CD4-positive, CD25-positive, alpha-beta regulatory T cell (primary cell): ENCODE measurements around the gene ADAP1. TPM values are rescaled to one million over a fixed set of nuclear protein-coding genes. Genes with fewer than 3 reads are reported as not detected.

Experiments
- ATAC-seq, 2 donors: fragments of 150-1000 bp; cut with Tn5 transposase; one replicate each; pipeline ENCODE4 v1.10.0; 2021; ENCODE audit warnings: low read depth in 2 of 2, moderate number of reproducible peaks in 2 of 2, moderate library complexity in 1 of 2
- DNase-seq, 3 donors: peaks; one replicate each; pipeline versions ENCODE4 v3.0.0 to v3.0.0-alpha.2; 2012 to 2022; ENCODE audit warnings: mixed read lengths in 1 of 3
- H3K27ac ChIP-seq: one replicate; pipeline ENCODE4 v1.7.0; 2013; ENCODE audit warnings: mild to moderate bottlenecking, low read length; ENCODE audit not compliant: insufficient read depth, poor library complexity, severe bottlenecking
- H3K27me3 ChIP-seq: one replicate; pipeline ENCODE4 v1.7.0; 2013; ENCODE audit warnings: low read length; ENCODE audit not compliant: control insufficient read depth, insufficient read depth
- H3K36me3 ChIP-seq: one replicate; pipeline ENCODE4 v1.7.0; 2013; ENCODE audit warnings: mild to moderate bottlenecking, low read length, moderate library complexity; ENCODE audit not compliant: control insufficient read depth, insufficient read depth
- H3K4me1 ChIP-seq: 2 replicates; pipeline ENCODE4 v1.7.0; 2013; ENCODE audit warnings: mild to moderate bottlenecking, low read length; ENCODE audit not compliant: insufficient read depth, control insufficient read depth, poor library complexity, severe bottlenecking
- H3K4me3 ChIP-seq: one replicate; pipeline ENCODE4 v1.7.0; 2013; ENCODE audit warnings: low read depth, mild to moderate bottlenecking, low read length, moderate library complexity
- H3K9me3 ChIP-seq, 2 experiments: 1 replicate in 1 of 2; 2 replicates in 1 of 2; pipeline ENCODE4 v1.7.0; 2013; ENCODE audit warnings: low read length in 2 of 2, mild to moderate bottlenecking in 1 of 2, moderate library complexity in 1 of 2; ENCODE audit not compliant: control insufficient read depth in 2 of 2
- H3K27ac Mint-ChIP-seq, 3 donors: one replicate each; pipeline ENCODE4 v1.8.0; 2020 to 2022; ENCODE audit warnings: mild to moderate bottlenecking in 3 of 3, mixed read lengths in 3 of 3, moderate library complexity in 2 of 3
- H3K27me3 Mint-ChIP-seq: one replicate; pipeline ENCODE4 v1.8.0; 2022; ENCODE audit warnings: mild to moderate bottlenecking, mixed read lengths
- H3K36me3 Mint-ChIP-seq: one replicate; pipeline ENCODE4 v1.8.0; 2020; ENCODE audit warnings: mixed read lengths
- H3K4me1 Mint-ChIP-seq, 4 donors: one replicate each; pipeline ENCODE4 v1.8.0; 2020 to 2022; ENCODE audit warnings: mixed read lengths in 4 of 4, mild to moderate bottlenecking in 1 of 4
- H3K4me3 Mint-ChIP-seq, 4 donors: one replicate each; pipeline ENCODE4 v1.8.0; 2020 to 2022; ENCODE audit warnings: mild to moderate bottlenecking in 4 of 4, mixed read lengths in 4 of 4, moderate library complexity in 3 of 4
- H3K9me3 Mint-ChIP-seq, 7 donors: one replicate each; pipeline ENCODE4 v1.8.0; 2020 to 2022; ENCODE audit warnings: mixed read lengths in 7 of 7, mild to moderate bottlenecking in 3 of 7, moderate library complexity in 2 of 7
- polyA plus RNA-seq, 4 donors: library from polyadenylated mRNA; unstranded; fragments of 300-500 nt; fragmentation: Illumina TruSeq; gene quantifications; one replicate each; pipeline ENCODE4 v1.2.3, GENCODE V29; 2021
- total RNA-seq: library from RNA; stranded (reverse); gene quantifications from one replicate; pipeline ENCODE4 v1.2.3, GENCODE V29; 2022

ADAP1 gene
- total and polyA plus RNA-seq, 5 donors from 2014 or later: 2.9 to 8.8 (median 5.5) TPM

GRCh38 chr7:915291-916218 lies 38.9 kb downstream of the ADAP1 start:
- Mint-ChIP-seq H3K4me1 (peaks cover 0 to 8% (median 0%) of the 10 kb centered on the region in 4 donors), H3K9me3 (no peaks in the 10 kb centered on the region), H3K4me3 (peak overlapping the region in 1 of 4 donors; percentile 72), H3K27me3 (peaks cover 5% of the 10 kb centered on the region), H3K27ac (no peak overlapping the region), H3K36me3 (no peaks in the 10 kb centered on the region)
- ATAC-seq: no peak
- no peak for DNase-seq
- H3K9me3 ChIP-seq: no peaks in the 10 kb centered on the region
- H3K27ac ChIP-seq: no peak overlapping the region
- no peaks in the 10 kb centered on the region for H3K36me3 ChIP-seq
- H3K4me3 ChIP-seq: no peak overlapping the region
- no peaks in the 10 kb centered on the region for H3K27me3 ChIP-seq
- H3K4me1 ChIP-seq: no peaks in the 10 kb centered on the region

GRCh38 chr7:914521-915194 lies 39.8 kb downstream of the ADAP1 start:
- no peaks in the 10 kb centered on the region for H3K36me3 Mint-ChIP-seq
- peaks cover 10% of the 10 kb centered on the region for H3K27me3 Mint-ChIP-seq
- no peak for DNase-seq

GRCh38 chr7:913736-914520 lies 40.6 kb downstream of the ADAP1 start:
- peak overlapping the region in 1 of 3 donors; percentile 33 for H3K27ac Mint-ChIP-seq
- peaks cover 10% of the 10 kb centered on the region for H3K27me3 Mint-ChIP-seq
- Histone ChIP-seq H3K36me3 (no peaks in the 10 kb centered on the region), H3K9me3 (no peaks in the 10 kb centered on the region), H3K27ac (no peak overlapping the region), H3K27me3 (no peaks in the 10 kb centered on the region), H3K4me1 (peaks cover 9% of the 10 kb centered on the region), H3K4me3 (no peak overlapping the region)
- no peaks in the 10 kb centered on the region for H3K9me3 Mint-ChIP-seq
- no peak for ATAC-seq
- H3K4me1 Mint-ChIP-seq: peaks cover 0 to 17% (median 3%) of the 10 kb centered on the region in 4 donors
- H3K4me3 Mint-ChIP-seq: no peak overlapping the region
- H3K36me3 Mint-ChIP-seq: no peaks in the 10 kb centered on the region
- DNase-seq: no peak

More at GRCh38 chr7:914521-915194, 39.8 kb downstream of the ADAP1 start:
- Histone ChIP-seq H3K4me3 (no peak overlapping the region), H3K27me3 (no peaks in the 10 kb centered on the region), H3K9me3 (no peaks in the 10 kb centered on the region), H3K4me1 (peaks cover 4% of the 10 kb centered on the region), H3K36me3 (no peaks in the 10 kb centered on the region), H3K27ac (no peak overlapping the region)
- H3K9me3 Mint-ChIP-seq: no peaks in the 10 kb centered on the region
- peaks cover 0 to 17% (median 3%) of the 10 kb centered on the region in 4 donors for H3K4me1 Mint-ChIP-seq
- no peak overlapping the region for H3K4me3 Mint-ChIP-seq
- no peak overlapping the region for H3K27ac Mint-ChIP-seq
- no peak for ATAC-seq

DNA sequence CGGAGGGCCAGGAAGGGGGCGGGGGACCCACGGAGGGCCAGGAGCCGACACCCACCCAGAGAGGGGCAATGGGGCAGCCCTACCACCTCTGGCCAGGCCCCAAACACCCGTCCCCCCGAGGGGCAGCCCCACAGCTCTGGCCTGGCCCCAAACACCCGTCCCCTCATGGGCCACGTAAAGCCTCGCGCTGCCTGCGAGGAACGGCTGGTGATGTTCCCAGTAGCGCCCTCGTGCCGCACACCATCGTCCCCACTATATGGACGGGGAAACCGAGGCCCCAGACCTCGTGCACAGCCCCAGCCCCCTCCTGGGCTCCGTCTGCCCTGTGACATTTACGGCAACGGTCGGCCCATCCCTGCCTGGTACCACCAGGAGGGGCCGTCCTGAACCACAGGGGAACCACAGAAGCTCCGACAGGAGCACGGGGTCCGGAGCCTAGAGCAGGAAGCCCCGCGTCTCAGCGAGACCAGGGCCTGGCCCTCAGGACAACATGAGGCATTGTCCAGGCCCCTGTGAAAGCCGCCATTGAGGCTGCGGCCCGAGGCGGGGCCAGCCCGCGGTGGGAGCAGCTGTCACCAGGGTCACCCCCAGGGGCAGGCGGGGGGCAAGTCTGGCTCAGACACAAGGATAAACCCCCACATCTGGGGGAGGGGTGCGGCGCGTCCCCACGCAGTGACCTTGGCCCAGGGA lies 42.5 kb downstream of the ADAP1 start:
- Mint-ChIP-seq H3K36me3 (no peaks in the 10 kb centered on the region), H3K4me3 (no peak overlapping the region), H3K4me1 (peaks cover 0 to 15% (median 3%) of the 10 kb centered on the region in 4 donors), H3K27me3 (peaks cover 10% of the 10 kb centered on the region), H3K27ac (peak overlapping the region in 1 of 3 donors; percentile 38), H3K9me3 (no peaks in the 10 kb centered on the region)
- H3K36me3 ChIP-seq: no peaks in the 10 kb centered on the region
- H3K27ac ChIP-seq: no peak overlapping the region
- no peak for ATAC-seq
- H3K4me1 ChIP-seq: peaks cover 15% of the 10 kb centered on the region
- no peaks in the 10 kb centered on the region for H3K27me3 ChIP-seq
- no peak for DNase-seq
- no peaks in the 10 kb centered on the region for H3K9me3 ChIP-seq
- H3K4me3 ChIP-seq: no peak overlapping the region

DNA sequence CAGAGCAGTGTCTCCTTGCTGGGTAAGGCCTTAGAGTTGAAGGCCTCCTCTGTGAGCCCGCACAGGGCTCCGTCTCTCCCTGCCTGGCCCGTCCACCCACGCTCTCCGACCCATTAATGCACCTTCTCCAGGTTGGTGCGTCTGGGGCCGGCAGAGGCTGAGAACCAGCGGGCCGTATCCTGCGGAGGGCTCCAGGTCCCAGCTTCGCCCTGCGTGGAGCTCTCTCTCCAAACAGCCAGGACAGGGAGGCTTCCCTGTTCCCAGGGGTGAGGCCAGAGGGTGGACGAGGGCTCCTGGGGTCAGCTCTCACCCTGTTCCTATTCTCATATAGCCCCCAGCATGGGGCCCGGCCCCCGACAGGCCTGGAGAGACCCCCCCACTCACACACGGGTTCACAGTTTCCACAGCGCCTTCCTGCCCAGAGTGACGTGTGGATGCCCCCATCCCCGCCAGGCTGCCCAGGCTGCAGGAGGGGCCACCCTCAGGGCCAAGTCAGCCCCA lies 43.5 kb downstream of the ADAP1 start:
- Mint-ChIP-seq H3K4me3 (no peak overlapping the region), H3K9me3 (no peaks in the 10 kb centered on the region), H3K27ac (no peak overlapping the region), H3K36me3 (no peaks in the 10 kb centered on the region), H3K27me3 (peaks cover 10% of the 10 kb centered on the region), H3K4me1 (peaks cover 0 to 13% (median 3%) of the 10 kb centered on the region in 4 donors)
- H3K4me3 ChIP-seq: no peak overlapping the region
- ATAC-seq: no peak
- peaks cover 15% of the 10 kb centered on the region for H3K4me1 ChIP-seq
- H3K27ac ChIP-seq: no peak overlapping the region
- H3K36me3 ChIP-seq: no peaks in the 10 kb centered on the region
- no peaks in the 10 kb centered on the region for H3K9me3 ChIP-seq
- H3K27me3 ChIP-seq: no peaks in the 10 kb centered on the region
- DNase-seq: no peak

DNA sequence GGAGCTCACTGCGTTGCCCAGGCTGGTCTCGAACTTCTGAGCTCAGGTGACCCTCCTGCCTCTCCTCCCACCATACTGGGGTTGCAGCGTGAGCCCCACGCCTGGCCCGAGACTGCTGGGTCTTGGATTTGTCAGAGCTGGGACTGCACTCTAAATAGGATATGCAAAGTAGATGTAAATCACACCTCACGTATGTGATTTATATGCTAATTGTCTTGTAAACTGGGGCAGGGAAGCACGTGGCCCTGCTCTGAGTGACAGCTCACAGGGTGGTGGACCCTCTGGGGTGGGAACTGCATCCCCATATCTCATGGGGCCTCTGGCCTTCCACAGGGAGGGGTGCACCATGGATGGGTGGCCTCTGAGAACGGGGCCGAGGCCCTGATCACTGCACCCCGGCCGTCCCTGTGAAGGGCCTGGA lies 44.0 kb downstream of the ADAP1 start:
- H3K4me1 ChIP-seq: peaks cover 15% of the 10 kb centered on the region
- H3K27ac Mint-ChIP-seq: peak overlapping the region in 2 of 3 donors; percentile 67 to 81
- peak in 1 of 2 donors; percentile 15 for ATAC-seq
- no peaks in the 10 kb centered on the region for H3K9me3 ChIP-seq
- peaks cover 0 to 13% (median 3%) of the 10 kb centered on the region in 4 donors for H3K4me1 Mint-ChIP-seq
- no peak overlapping the region for H3K4me3 ChIP-seq
- DNase-seq: no peak
- H3K4me3 Mint-ChIP-seq: peak overlapping the region; percentile 60 to 74 (median 70)
- H3K27me3 Mint-ChIP-seq: peaks cover 10% of the 10 kb centered on the region
- no peak overlapping the region for H3K27ac ChIP-seq
- no peaks in the 10 kb centered on the region for H3K9me3 Mint-ChIP-seq
- no peaks in the 10 kb centered on the region for H3K36me3 Mint-ChIP-seq
- no peaks in the 10 kb centered on the region for H3K36me3 ChIP-seq
- no peaks in the 10 kb centered on the region for H3K27me3 ChIP-seq
